ENCODE results near the gene UBASH3B.

- no peak for TF ChIP-seq CTCF (IDR thresholded peaks at IDR 0.05)
- TF ChIP-seq EZH2 (IDR thresholded peaks at IDR 0.05) = no peak
- no peak for TF ChIP-seq EZH2phosphoT487 (IDR thresholded peaks at IDR 0.05)
Measured at GRCh38 chr11:122695076-122695615, 39.6 kb downstream of the UBASH3B start.

Data from neural progenitor cell (in vitro differentiated cells).